GM12864 (cell line): ENCODE results near the gene FRMD4A.
"Not testable (repeated sequence)": the region's sequence is repeated elsewhere in the genome, so short reads cannot be mapped to it uniquely, and the experiment has no call there.

Experiments
- DNase-seq: peaks from one replicate; pipeline ENCODE4 v3.0.0-alpha.2; 2011; ENCODE audit warnings: low read depth
- H3K4me3 ChIP-seq: 2 replicates; pipeline ENCODE4 v1.5.1; 2011; ENCODE audit warnings: mild to moderate bottlenecking, low read depth, low read length, control low read depth
- TF ChIP-seq, protein P1 (sequence below): IDR thresholded peaks from 2 replicates; pipeline ENCODE4 v1.5.1; 2011; ENCODE audit warnings: low read depth, mild to moderate bottlenecking, moderate library complexity, low read length, control low read depth, inconsistent platforms; ENCODE audit errors: missing control alignments

FRMD4A gene

DNA sequence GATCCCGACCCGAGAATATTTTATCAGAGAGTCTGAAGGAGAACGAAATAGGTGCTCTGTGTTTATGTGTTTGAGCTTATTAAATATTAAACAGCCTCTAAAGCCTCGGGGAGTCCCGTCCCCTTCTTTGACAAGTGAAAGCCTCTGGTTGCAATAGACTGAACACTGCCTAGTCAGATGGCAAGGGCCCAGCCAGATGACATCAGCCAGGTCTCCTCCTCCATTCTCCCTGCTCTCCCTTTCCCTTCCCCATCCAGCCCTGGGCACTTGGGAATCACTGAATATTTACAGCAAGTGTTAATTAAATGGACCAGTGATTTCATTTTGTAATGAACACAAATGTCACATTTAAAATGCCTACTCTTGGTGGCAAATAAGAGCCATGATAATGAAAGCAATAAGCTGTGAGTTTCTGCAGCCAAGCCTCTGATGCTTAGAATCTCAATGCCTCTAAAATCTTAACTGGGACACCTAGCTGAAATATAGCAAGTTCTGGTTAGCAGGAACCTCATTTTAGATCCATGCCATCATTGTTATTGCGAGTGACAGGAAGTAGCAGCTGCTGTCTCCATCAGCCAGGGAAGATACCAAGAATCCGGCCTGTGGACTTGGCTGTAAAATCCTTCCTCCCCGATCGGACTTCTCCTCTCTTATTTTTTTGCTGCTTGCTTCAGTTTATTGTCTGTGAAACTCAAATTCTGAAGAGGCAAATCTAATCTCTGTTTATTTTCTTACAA lies 541.8 kb downstream of the FRMD4A start:
- no peak overlapping the region for H3K4me3 ChIP-seq
- DNase-seq, result no peak
- TF ChIP-seq, protein P1, sequence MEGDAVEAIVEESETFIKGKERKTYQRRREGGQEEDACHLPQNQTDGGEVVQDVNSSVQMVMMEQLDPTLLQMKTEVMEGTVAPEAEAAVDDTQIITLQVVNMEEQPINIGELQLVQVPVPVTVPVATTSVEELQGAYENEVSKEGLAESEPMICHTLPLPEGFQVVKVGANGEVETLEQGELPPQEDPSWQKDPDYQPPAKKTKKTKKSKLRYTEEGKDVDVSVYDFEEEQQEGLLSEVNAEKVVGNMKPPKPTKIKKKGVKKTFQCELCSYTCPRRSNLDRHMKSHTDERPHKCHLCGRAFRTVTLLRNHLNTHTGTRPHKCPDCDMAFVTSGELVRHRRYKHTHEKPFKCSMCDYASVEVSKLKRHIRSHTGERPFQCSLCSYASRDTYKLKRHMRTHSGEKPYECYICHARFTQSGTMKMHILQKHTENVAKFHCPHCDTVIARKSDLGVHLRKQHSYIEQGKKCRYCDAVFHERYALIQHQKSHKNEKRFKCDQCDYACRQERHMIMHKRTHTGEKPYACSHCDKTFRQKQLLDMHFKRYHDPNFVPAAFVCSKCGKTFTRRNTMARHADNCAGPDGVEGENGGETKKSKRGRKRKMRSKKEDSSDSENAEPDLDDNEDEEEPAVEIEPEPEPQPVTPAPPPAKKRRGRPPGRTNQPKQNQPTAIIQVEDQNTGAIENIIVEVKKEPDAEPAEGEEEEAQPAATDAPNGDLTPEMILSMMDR, result no peak

DNA sequence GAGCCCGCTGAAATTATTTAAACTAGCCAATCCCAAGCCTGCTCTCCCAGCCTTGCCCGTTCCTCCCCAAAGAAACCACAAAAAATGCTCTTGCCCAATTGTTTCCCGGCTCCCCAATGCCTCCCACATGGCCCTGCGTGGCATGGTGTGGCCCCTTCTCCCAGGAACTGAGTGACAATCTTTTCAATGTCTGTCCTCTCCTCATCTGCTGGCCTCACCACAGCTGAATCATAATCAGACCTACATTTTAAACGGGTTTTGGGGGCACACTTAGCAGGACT lies 542.5 kb downstream of the FRMD4A start:
- H3K4me3 ChIP-seq, result no peak overlapping the region
- no peak for DNase-seq
- TF ChIP-seq, protein P1, result no peak

DNA sequence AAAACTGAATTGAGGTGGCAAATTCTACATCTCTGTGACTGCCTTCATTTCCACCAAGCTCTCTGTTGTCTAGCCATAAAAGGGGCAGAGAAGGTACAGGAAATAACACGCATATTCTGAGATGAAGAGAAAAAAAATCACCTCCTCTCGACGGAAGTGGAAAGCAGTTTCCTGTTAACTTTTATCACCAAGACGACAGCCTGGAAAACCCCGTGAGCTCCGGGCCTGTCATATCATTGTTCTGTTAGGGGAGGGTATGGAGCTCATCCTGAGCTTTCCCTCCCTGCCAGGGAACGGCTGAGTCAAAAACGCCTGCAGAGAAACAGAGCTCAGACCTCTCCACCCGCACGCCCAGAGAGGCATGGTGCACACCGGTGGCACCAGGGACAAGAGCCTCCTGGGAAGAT lies 543.7 kb downstream of the FRMD4A start:
- peak overlapping the region; percentile 36 for H3K4me3 ChIP-seq
- DNase-seq, result peak; percentile 73
- TF ChIP-seq, protein P1, result no peak

DNA sequence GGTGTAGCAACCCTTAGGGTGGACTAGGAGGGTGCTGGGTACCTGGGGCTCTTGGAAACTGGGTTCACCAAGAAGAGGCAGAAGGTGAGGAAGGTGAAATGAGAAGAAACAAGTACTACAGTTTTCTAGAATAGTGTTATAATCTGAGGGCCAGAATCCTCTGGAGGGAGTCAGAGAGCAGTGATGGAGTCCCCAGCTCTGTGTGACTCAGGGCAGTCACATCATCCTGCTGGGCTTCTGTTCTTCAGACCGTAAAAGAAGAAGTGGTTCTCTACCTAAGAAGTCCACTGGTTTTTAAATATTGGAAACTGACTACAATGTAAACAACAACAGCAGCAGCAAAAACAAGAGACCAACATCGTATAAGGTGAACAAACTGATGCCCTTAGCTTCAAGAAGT lies 546.7 kb downstream of the FRMD4A start:
- DNase-seq, result peak; percentile 42
- no peak overlapping the region for H3K4me3 ChIP-seq
- TF ChIP-seq, protein P1, result peak; percentile 30

DNA sequence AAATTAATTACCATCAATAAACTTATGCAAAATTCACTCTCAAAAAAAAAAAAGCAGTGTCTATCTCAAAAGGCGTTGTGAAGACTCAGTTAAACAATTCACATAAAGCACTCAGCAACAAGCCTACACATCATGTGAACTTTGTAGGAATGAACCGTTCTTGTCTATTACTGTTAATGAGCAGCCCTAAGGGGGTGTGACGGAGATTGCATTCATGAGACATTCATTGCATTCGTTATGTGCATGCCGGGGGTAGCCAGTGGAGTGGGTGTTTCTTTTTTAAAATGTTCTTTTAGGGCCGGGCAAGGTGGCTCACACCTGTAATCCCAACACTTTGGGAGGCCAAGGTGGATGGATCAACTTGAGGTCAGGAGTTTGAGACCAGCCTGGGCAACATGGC lies 551.0 kb downstream of the FRMD4A start:
- DNase-seq, result no peak
- TF ChIP-seq, protein P1, result no peak
- no peak overlapping the region for H3K4me3 ChIP-seq

DNA sequence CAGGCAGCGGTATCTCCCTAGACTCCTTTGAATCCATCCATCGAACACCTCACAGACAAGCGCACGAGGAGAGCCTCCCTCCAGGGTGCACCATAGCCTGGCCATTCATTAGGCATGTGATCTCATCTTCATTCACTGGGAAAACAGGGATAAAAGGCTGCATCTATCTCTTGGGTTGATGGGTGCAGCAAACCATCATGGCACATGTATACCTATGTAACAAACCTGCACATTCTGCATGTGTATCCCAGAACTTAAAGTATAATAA lies 552.1 kb downstream of the FRMD4A start:
- DNase-seq, H3K4me3 ChIP-seq: not testable (repeated sequence)

DNA sequence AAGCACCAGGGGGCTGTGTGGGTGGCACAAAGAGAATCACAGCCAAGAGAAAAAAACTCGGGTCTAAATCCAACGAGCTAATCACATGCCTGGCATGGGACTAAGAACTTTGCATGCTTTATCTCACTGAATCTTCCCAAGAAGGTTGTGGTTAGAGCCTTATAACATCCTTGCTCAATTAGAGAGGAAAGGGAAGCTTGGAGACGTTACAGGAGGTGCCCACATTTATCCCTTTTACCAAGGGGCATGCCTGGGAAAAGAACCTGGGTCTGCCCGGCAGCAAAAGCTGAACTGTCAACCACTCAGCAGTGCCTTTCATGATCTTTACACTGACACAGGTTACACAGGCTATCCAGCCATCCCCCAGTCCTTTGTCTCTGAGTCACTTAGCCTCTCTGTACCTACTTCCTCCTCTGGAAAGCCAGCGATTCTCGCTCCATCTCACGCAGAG lies 553.8 kb downstream of the FRMD4A start:
- TF ChIP-seq, protein P1, result no peak
- DNase-seq, result peak; percentile 60
- no peak overlapping the region for H3K4me3 ChIP-seq
